ENCODE results near the gene MAML2.
A peak's percentile ranks its signal among the peaks of the same experiment; 100 is the strongest.
"Not testable (repeated sequence)": the region's sequence is repeated elsewhere in the genome, so short reads cannot be mapped to it uniquely, and the experiment has no call there.

Gene MAML2

DNA sequence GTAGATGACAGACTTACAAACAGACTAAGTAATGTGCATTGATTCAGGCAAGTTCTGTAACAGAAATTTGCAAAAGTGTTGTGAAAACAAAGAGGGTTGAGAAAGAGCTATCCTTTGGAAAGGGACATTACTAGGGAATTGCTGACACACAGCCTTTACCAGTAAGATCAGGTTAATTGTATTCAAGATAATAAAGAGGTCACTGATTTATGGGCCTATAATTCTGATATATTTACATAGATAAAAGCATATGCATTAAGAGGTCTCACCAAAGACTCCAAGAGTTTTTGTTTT is 138.7 kb downstream of the MAML2 start:
- DNase-seq: no peak

DNA sequence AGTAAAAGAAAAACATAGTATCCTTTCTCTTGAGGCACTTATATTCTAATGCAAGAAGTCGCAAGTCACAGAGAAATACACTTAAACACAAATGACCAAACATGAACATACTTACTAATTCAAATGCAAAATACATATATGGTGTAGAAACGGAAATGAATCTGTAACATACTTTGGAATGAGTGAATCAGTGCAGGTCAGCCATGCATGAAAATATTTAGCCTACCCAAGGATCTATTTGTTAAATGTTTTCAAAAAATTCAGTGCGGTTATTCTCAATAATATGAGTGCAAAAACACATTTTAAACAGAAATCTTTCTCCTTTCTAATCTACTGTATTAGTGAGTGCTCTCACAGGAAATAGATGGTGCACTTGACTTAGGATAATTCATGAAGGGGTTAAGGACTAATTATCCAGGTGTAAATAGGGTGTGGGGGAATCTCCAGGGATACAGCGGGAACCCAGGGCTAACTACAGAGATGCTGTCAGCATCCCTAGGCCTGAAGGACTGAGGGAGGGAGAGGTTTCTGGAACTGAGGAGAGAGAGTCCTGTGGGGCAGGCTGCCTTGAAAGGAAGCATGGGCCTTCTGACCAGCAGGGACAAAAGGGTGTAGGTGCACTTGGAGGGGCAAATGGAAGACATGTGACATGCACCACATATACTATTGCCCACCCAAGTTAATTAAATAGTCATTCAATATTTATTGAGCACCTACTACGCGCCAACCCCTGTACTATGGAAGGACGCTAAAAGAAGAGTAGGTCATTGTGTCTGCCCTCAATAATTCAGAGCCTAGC is 139.2 kb downstream of the MAML2 start:
- no peak for DNase-seq

DNA sequence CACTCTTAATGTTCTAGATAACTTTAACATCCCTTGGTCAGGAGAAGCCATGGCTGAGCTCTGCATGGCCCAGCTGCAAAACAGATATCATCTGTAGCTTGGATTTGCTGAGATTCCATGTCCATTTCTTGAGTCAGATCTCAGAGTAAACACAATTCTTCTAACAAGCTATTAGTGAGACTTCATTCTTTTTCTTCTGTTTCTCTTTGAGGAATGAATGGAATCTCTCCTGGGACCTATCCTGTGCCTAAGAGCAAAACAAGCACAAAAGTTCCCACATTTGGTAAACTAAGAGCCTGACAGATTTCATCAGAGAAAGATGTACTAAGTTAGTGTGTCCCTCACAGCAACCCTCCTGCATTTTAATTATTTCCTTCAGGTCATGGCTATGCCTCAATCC is 142.8 kb downstream of the MAML2 start:
- DNase-seq: no peak

DNA sequence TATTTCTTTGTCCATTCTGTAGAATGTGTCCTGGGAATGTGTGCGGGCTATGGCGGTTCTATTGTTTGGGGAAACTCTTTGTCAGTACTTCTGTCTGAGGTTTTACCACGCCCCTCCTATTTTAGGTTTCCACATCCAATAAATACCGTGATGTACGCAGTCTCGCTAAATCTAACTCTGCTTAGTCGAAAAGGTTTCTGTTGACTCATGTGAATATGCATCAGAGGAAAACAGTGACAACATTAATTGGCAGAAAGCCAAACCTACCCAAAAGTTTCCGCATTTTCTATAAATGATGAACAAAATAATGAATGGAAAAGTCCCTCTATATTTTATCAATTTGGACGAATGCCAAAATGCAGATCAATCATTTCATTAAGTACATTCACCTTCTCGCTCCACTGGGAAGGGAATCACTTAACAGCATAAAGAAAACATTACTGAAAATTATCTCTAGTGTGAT is 143.4 kb downstream of the MAML2 start:
- DNase-seq: peak; percentile 77

DNA sequence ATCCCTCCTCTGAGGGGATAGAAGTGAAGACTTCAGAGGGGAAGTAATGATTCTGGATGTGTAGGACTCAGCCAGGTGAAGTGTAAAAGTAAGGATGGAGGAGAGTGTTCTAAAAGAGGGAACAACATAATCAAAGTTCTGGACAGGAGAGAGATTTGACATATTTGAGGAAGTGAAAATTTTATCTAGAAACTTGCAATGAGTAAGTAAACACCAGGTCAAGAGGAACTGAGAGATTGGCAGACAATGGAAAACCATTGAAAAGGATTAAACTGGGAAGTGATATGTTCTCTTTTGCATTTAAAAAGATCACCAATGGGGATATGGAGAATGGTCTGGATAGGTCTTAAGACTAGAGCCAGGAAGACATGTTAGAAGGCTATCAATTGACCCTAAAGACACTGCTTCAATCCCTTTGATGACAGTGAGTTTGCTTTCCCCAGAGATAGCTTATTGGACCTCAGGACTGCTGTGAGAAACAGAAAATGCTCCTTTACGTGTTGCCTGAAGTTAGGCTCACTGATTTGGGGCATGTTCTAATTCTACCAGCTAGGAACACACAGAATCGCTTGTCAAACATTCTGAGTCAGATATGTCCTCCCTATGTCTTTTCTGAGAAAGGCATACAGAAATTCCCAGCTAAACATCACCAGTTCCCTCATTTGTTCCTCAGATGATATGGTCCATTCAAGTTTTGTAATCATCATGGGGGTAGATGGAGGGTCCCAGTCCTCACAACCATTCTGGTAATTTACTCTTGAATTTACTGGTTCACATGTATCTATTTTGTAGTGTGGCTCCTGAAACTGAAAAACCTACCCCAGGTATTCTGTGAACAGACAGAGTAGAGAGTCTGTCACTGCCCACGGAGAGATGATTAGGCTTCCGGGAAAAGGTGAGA is 144.9 kb downstream of the MAML2 start:
- no peak for DNase-seq

DNA sequence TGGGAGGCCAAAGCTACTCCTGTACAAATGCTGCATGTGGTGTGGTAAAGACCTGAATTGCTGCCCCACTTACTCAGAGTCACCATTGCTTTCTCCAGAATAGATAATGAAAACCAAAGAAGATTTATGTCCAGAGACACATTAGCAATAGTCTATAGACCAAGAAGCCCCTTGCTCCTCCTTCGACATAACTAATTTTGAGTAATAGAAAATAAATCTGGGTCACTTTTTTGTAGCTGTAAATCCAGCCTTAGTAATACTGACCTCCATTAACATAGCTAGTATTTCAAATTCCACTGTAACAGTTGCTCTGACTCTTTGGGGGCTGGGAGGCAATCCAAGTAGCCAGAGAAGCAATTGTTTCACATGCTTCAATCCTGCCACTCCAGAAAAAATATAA is 145.9 kb downstream of the MAML2 start:
- no peak for DNase-seq

DNA sequence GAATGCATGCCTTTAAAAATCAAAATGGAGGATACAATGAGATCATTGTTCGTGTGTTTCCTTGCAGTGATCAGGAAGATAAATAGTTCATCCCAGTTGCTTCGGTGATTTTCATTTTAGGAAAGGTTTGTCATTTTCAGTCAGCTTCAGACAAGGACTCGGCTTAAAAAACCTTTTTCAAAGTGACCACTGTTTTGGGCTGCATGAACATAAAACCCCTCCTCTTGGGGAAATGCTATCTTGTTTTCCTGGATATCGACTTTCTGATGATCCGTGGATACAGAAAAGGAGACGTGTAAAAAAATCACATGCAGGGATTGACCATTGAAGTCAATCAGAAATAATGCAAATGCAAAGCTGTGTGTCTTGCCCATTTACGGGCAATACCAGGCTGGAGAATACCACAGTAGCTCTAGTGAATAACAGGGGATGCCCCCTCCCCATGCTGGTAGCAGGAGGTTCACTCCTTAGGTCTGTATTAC is 146.8 kb downstream of the MAML2 start:
- no peak for DNase-seq

DNA sequence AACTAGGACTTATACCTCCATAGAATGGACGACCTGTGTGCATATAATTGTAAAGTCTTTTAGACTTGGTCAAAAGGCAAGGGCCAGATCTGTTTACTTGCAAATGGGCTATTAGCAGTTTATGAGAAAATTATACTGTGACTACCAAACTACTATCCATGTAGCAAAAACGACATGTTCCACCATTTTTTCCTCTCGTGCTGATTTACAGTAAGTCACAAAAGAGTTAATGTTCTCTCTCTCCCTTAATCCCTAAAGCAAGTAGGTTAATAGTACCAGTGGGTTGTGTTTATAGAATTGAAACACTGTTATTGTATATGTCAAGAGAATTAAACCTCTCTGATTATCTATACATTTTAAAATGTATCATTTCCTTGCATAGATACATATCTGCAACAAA is 147.3 kb downstream of the MAML2 start:
- no peak for DNase-seq

DNA sequence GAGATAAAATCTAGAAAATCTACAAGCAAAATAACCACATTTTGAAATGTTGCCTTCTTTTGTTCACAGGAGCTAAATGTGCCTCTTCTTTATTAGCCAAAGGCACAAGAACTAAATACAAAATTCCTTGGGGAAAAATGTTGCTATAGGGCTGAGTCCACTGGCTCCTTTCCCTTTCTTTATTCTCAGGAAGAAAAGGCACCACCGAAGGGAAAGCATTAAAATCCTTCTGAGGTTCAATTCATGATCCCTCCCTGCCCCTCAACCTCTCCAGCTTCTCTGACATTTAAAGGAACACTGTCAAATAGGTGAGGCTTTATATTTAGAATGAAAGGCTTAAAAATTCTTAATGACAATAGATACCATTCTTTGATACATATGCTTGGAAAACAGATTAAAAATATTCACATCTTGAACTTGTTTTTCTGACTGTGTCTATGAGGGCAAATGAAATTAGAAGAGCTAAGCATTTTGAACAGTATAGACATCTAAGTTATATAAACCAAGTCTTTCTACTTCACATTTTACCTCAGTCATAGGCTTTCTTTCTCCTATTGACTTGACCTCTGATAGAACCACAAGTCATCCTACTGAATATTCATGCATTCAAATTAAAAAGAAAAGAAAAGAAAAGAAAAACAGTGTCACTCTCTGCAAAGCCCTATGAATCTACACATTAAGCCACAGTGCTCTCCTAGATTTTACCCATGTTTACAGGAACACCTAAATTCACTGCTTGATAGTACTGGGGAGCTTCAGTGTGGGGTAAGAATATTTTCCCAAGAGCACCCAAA is 148.2 kb downstream of the MAML2 start:
- DNase-seq: no peak

DNA sequence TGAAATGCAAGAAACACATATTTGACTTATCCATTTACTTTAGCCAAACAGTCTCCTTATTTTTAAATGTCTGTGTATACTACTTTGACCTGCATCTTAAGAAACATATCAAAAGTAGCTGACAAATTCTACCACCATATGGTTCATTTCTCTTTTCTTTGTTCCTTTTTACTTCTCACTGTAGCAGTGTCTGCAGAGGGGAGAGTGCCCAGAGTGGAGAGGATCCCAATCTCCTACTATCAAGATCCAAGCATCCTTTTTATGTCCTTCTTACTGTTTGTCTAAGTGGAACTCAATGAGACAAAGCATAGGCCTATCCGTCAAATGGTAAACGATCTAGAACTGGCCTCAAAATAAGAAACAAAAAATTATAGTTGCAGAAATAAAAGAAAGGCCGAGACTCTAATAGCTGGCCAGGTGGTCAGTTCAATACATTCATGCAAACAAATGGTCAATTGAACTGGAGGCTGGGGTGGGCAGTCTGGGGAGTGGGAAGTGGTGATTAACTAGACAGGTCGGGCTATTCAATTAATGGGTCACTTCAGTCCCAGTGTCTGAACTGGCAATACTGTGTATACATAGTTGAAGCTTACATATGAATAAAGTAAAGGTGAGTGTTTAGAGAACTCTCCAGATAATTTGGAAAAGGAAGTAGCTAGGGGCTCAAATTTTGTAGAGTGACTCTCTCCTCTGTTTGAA is 149.1 kb downstream of the MAML2 start:
- DNase-seq: no peak

DNA sequence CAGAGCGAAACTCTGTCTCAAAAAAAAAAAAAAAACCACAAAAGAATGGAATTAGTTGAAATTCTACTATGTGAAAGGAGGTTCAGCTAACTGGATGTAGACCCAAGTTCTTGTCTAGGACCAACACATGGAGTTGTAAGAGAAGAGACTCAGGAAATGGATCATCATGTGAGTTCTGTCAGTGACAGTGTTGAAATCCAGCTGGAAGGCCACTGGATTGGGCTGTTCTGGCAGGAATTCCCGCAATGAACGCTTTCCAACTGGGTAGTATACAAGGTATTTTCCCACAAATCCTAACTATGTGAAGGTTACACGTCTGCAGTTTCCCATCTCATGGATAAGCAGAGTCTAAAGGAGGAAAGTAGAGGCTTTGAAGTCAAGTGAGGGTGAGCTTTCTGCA is 151.2 kb downstream of the MAML2 start:
- DNase-seq: no peak

DNA sequence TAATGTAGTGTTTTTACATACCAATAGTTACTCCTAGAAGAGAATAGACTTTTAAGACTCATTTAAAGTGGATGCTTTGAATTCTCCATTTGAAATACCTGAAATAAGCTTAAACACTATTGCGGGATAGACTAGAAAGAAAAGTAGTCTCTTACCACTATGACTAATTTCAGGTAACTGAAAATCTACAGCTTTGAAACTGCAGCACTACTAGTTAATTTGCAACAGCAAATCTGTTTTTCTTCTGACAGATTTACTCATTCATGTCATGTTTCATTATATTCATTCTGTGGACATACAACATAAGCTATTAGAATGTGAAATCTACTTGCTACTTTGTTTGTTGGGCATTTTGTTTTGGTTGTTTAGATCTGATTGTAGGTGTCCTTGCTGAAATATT is 153.6 kb downstream of the MAML2 start:
- DNase-seq: no peak

DNA sequence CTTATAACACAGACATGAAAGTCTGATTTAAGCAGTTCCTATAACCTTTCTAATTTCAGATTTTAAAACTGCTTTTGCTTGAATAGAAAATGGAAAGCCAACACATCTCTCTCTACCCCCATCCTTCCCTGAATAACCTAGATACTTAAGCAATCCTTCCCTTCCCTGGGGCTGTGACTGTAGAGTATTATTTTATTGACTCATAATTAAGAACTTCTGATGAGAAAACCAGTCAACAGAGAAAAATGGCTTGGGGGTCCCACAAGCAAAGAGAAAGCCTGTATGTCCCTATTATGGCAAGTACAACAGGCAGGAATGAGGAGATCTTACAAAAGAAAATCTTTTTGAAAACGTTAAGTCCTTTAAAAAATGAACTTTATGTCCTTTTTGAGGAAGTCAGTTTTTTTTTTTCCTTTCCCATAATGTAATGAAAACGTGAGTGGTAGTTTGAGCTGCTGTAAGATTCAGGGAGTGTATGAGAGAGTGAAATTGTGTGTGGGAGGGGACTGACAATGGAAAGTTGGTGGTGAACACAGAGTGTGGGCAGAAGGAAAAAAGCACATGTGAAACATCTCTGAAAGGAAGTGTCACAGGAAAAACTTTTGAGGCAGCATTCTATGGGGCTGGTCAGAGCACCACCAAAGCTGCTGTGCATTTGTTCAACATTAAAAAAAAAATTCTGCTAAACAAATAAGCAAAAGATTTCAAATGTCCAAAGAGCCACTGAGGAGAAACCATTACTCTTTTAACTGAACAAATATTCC is 154.6 kb downstream of the MAML2 start:
- peak; percentile 66 for DNase-seq

DNA sequence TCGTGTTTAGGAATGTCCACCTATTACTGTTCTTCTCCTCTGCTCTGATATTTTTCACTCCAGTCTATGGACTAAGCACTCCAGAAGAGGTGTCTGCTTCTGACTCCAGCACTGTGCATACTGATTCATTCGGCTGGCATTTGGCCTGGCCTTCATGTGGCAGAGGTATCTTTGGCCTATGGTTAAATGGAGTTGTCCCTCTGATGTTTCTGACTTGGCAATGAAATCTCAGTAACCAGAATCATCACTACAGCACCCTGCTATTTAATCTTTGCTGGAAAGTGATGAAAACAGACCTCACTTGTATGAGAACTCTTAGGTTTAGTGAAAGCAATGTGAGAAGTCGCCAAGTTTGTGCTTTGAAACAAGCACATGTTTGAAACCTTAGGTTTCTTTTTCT is 155.2 kb downstream of the MAML2 start:
- DNase-seq: no peak

DNA sequence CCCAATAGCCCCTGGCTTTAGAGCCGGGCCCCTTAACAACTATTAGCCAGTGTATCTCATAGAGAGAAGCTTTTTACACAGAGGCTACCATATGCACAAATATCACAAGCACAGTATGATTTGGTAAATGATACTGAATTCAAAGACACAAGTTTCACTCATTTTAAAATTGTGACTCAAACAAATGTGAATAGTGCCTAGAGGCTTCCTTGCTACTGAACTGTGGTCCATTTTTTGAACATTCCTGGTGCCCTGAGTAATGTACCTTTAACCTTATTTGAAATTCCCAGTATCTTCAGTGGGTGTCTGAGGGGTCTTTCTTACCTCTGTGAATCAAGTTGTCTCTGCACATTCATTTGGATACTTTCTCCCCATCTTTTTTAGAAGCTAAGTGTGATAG is 156.2 kb downstream of the MAML2 start:
- no peak for DNase-seq

DNA sequence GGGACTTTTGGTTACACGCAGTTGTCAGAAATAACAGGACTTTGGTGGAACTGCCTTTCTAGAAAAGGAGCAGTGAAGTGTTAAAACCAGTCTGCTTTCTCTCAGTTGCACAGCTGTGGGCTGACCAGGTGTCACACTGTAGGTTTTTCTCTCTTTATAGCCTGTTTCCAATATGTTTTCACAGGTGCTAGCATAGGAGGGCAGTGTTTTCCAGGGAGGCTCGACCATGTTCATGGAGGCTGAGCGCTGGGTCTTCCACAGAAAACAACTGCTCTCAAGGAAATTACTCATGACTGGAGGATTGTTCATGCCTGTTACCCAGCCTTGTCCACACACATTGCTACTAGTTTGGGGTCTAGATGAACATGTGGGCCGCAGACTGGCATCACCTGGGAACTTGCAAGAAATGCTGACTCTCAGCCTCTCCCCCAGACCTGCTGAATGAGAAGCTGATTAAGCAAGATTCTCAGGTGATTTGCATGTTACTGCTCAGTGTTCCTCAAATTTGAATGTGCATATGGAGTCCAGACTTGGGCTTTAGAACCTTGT is 157.7 kb downstream of the MAML2 start:
- DNase-seq: no peak

DNA sequence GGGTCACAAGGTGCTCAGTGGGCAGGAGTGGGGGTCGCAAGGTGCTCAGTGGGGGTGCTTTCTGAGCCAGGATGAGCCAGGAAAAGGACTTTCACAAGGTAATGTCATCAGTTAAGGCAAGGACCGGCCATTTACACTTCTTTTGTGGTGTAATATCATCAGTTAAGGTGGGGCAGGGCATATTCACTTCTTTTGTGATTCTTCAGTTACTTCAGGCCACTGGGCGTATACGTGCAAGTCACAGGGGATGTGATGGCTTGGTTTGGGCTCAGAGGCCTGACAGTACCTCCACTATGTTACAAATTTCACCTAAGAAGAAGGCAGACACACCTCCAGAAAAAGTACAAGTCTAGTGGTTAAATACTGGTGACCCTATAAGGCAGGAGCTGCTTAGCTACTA is 162.1 kb downstream of the MAML2 start:
- DNase-seq: not testable (repeated sequence)

DNA sequence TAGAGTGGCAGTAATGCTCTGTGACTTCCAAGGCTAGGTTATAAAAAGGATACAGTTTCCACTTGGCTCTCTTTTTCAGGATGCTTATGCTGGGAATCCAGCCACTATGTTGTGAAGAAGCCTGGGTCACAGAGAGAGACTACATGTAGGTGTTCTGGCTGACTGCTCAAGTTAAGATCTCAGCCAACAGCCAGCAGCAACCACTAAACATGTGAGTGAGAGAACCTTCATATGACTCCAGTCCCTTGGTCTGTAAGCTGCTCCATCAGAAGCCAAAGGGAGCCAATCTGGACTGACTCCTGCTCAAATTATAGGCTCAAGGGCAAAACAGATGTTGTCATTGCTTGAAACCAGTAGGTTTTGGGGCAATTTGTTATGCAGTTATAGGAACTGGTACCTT is 162.7 kb downstream of the MAML2 start:
- no peak for DNase-seq

DNA sequence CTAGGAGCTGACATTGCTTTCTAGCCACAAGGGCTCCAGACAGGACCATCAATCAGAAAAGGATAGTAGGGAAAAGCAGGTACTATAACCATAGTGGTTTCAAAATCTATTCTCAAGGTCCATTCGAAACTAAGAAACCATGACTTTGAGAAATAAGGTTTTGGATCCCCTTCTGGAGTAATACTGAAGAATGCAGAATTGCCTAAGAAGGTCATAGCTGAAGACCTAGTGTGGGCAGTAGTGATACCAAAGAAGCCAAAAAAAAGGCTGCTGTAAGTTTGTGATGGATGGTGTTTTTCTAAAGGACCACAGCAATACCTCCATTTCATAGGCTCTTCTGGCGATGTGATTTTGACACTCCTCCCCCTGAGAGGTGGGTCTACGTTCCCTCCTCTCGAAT is 163.1 kb downstream of the MAML2 start:
- DNase-seq: no peak

DNA sequence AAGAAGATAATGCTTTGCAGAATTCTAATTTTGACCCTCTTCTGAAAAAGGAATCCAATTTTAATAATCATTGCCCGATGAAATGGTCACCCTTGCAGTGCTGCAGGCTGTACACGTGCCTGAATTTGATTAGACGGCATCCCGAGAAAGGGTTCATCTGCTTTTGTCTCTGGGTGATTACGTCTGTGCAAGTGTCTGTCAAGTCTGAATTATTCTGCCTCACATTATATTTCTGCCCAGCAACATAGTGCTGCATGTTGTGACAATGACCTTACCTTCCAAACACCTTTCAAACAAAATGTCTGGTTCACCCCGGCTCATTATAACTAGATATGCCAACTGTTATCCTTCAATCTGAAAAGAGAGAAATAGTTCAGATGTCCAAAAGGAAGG is 164.1 kb downstream of the MAML2 start:
- no peak for DNase-seq

DNA sequence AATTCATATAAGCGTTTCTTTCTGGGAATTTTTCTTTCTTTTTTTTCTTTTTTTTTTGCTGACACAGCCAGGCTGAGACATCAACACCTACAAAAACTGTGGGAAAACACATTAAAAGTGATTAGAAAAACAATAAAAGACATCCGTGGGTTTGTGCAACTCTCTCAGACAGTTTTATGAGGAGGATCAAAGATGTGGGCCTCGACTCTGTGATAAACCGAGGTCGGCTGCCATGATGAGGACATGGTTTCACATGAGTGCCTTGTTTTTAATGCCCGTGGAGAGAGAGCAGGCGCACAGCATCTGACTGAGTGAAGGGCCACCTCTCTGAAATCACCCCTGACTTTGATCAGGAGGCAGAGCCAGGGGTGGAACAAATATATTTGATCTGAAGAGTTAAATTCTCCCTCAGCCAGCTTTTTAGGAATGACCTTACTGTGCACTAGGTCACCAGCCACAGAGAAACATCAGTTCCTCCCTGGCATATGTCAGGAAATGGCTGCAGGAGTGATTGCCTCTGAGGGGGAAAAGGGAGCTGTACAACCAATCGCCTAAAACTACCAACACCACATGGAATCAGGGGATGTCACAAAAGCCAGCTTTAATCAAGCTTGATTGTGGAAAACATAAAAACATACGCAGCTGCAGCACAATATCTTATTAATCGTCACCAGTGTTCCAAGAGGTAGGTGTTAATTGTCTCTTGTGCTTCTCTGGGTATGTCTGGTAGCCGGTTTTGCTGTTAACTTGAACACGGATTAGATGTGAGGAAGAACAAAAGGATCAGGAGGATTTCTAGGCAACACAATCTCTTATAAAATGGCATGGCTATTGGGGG is 164.7 kb downstream of the MAML2 start:
- DNase-seq: no peak
